ENCODE results near the gene LRRC23. TPM values are rescaled to one million over a fixed set of nuclear protein-coding genes. Genes with fewer than 3 reads are reported as not detected.

The LRRC23 gene
- total RNA-seq, 4 donors from 2014 or later, result 8.3 to 12.9 (median 11.0) TPM

DNA sequence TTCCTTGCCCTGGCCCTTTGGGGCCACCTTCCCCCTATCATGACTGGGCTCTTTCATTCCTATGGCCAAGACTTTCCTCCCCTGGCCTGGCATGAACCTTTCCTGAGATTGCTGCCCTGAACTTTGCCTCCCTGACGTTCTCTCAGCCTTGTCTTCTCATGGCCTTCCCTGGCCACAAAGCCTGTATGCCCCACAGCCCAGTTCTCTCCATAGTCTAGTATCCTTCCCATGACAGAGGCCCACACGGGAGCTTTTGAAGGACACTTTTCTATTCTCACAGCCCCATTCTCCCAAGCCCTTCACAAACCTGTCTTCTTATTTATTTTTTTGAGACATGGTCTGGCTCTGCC lies 34.5 kb downstream of the LRRC23 start:
- no peak for DNase-seq (ENCODE audit: extremely low spot score)
- H3K4me3 ChIP-seq, result no peak overlapping the region
- H3K36me3 ChIP-seq, result peaks cover 6 to 65% (median 60%) of the 10 kb centered on the region in 4 donors
- peaks cover 53 to 83% (median 81%) of the 10 kb centered on the region in 4 donors for H3K4me1 ChIP-seq
- 63% methylated on average over 2 of the region's 2 CpGs for WGBS
- no peaks in the 10 kb centered on the region for H3K27me3 ChIP-seq
- intact Hi-C loops (cut with DNase I), result no loop called here
- H3K9me3 ChIP-seq, result no peaks in the 10 kb centered on the region
- peak in 1 of 2 donors; percentile 67 for TF ChIP-seq POLR2AphosphoS5 (IDR thresholded peaks at IDR 0.05)
- no peak for TF ChIP-seq POLR2A (IDR thresholded peaks at IDR 0.05; ENCODE audit: low read depth)
- TF ChIP-seq, protein P1, sequence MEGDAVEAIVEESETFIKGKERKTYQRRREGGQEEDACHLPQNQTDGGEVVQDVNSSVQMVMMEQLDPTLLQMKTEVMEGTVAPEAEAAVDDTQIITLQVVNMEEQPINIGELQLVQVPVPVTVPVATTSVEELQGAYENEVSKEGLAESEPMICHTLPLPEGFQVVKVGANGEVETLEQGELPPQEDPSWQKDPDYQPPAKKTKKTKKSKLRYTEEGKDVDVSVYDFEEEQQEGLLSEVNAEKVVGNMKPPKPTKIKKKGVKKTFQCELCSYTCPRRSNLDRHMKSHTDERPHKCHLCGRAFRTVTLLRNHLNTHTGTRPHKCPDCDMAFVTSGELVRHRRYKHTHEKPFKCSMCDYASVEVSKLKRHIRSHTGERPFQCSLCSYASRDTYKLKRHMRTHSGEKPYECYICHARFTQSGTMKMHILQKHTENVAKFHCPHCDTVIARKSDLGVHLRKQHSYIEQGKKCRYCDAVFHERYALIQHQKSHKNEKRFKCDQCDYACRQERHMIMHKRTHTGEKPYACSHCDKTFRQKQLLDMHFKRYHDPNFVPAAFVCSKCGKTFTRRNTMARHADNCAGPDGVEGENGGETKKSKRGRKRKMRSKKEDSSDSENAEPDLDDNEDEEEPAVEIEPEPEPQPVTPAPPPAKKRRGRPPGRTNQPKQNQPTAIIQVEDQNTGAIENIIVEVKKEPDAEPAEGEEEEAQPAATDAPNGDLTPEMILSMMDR (IDR thresholded peaks at IDR 0.05), result no peak
- no peak for TF ChIP-seq EP300 (IDR thresholded peaks at IDR 0.05)
- H3K27ac ChIP-seq (replicated peaks in 1 of 4), result peak overlapping the region; percentile 21 to 95 (median 92)

DNA sequence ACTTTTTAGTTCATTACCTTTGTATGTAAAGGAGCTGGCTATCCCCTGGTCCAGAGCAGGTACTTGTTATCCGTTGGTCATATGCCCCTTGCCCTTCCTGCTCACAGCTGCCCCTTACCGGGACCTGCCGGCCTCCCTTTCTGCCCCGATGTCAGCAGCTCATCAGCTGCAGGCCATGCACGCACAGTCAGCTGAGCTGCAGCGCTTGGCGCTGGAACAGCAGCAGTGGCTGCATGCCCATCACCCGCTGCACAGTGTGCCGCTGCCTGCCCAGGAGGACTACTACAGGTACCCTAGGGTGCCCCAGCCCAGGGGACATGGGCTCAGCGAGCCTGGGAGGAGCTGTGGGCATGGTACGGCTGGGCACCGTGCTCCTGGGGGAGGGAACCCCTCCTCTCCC lies 36.6 kb downstream of the LRRC23 start:
- WGBS, result 33% methylated on average over 1 of the region's 12 CpGs
- DNase-seq (ENCODE audit: extremely low spot score), result no peak
- Histone ChIP-seq H3K4me3 (no peak overlapping the region), H3K27me3 (no peaks in the 10 kb centered on the region), H3K27ac (replicated peaks in 1 of 4) (peak overlapping the region; percentile 13 to 96 (median 60)), H3K9me3 (no peaks in the 10 kb centered on the region), H3K4me1 (peaks cover 49 to 80% (median 79%) of the 10 kb centered on the region in 4 donors), H3K36me3 (peaks cover 0 to 53% (median 49%) of the 10 kb centered on the region in 4 donors)
- intact Hi-C loops (cut with DNase I), result no loop called here
- TF ChIP-seq POLR2AphosphoS5 (IDR thresholded peaks at IDR 0.05) (peak in 1 of 2 donors; percentile 58), POLR2A (IDR thresholded peaks at IDR 0.05; ENCODE audit: low read depth) (no peak), EP300 (IDR thresholded peaks at IDR 0.05) (no peak)
- TF ChIP-seq, protein P1 (IDR thresholded peaks at IDR 0.05), result no peak

DNA sequence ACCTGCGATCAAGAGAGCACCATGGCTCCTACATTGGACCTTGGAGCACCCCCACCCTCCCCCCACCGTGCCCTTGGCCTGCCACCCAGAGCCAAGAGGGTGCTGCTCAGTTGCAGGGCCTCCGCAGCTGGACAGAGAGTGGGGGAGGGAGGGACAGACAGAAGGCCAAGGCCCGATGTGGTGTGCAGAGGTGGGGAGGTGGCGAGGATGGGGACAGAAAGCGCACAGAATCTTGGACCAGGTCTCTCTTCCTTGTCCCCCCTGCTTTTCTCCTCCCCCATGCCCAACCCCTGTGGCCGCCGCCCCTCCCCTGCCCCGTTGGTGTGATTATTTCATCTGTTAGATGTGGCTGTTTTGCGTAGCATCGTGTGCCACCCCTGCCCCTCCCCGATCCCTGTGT lies 37.2 kb downstream of the LRRC23 start:
- Histone ChIP-seq H3K4me3 (no peak overlapping the region), H3K4me1 (peaks cover 54 to 82% (median 79%) of the 10 kb centered on the region in 4 donors), H3K9me3 (no peaks in the 10 kb centered on the region), H3K27ac (replicated peaks in 1 of 4) (peak overlapping the region; percentile 13 to 96 (median 60)), H3K27me3 (no peaks in the 10 kb centered on the region), H3K36me3 (peaks cover 0 to 53% (median 46%) of the 10 kb centered on the region in 4 donors)
- DNase-seq (ENCODE audit: extremely low spot score), result no peak
- intact Hi-C loops (cut with DNase I), result no loop called here
- 67% methylated on average over 10 of the region's 12 CpGs for WGBS
- TF ChIP-seq EP300 (IDR thresholded peaks at IDR 0.05) (no peak), POLR2A (IDR thresholded peaks at IDR 0.05; ENCODE audit: low read depth) (no peak), POLR2AphosphoS5 (IDR thresholded peaks at IDR 0.05) (peak in 1 of 2 donors; percentile 28)
- TF ChIP-seq, protein P1 (IDR thresholded peaks at IDR 0.05), result no peak

DNA sequence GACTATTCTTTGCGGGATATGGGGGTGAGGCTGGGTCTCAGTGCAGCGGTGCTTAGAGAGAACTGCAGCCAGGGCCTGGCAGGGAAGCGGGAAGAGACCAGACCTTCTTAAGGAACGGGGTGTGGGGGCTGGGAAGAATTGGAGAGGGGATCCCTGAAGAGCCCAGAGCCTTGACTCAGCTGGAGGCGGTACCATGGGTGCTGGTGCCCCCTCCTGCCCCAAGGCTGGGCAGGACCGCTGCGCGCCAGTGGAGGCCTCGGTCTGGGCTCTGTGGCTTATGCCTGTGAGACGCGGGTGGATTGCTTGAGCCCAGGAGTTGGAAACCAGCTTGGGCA lies 37.7 kb downstream of the LRRC23 start:
- H3K4me3 ChIP-seq, result no peak overlapping the region
- DNase-seq (ENCODE audit: extremely low spot score), result no peak
- 85% methylated on average over 11 of the region's 11 CpGs for WGBS
- TF ChIP-seq, protein P1 (IDR thresholded peaks at IDR 0.05), result no peak
- TF ChIP-seq POLR2A (IDR thresholded peaks at IDR 0.05; ENCODE audit: low read depth) (no peak), POLR2AphosphoS5 (IDR thresholded peaks at IDR 0.05) (no peak), EP300 (IDR thresholded peaks at IDR 0.05) (no peak)
- H3K36me3 ChIP-seq, result peaks cover 0 to 50% (median 47%) of the 10 kb centered on the region in 4 donors
- H3K27me3 ChIP-seq, result no peaks in the 10 kb centered on the region
- H3K9me3 ChIP-seq, result no peaks in the 10 kb centered on the region
- peaks cover 52 to 80% (median 77%) of the 10 kb centered on the region in 4 donors for H3K4me1 ChIP-seq
- H3K27ac ChIP-seq (replicated peaks in 1 of 4), result peak overlapping the region; percentile 91 to 97 (median 96)
- intact Hi-C loops (cut with DNase I), result no loop called here

DNA sequence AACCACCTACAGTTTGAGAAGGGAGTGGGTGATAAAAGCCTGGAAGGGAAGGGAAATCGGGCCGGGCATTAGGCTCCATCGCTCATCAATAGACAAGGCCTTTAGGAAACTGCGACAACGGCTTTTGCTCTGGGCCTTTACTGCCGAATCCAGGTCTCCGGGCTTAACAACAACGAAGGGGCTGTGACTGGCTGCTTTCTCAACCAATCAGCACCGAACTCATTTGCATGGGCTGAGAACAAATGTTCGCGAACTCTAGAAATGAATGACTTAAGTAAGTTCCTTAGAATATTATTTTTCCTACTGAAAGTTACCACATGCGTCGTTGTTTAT lies 38.7 kb downstream of the LRRC23 start:
- H3K4me1 ChIP-seq, result peaks cover 47 to 69% (median 68%) of the 10 kb centered on the region in 4 donors

More for the DNA sequence above, 38.7 kb downstream of the LRRC23 start:
- intact Hi-C loops (cut with DNase I), result no loop called here
- TF ChIP-seq POLR2A (IDR thresholded peaks at IDR 0.05; ENCODE audit: low read depth) (no peak), POLR2AphosphoS5 (IDR thresholded peaks at IDR 0.05) (peak in 1 of 2 donors; percentile 67)
- no peak for DNase-seq (ENCODE audit: extremely low spot score)
- WGBS, result under 1% methylated on average over 13 of the region's 13 CpGs
- Histone ChIP-seq H3K27me3 (no peaks in the 10 kb centered on the region), H3K36me3 (peaks cover 0 to 53% (median 47%) of the 10 kb centered on the region in 4 donors), H3K4me3 (peak overlapping the region; percentile 69 to 77 (median 73)), H3K27ac (replicated peaks in 1 of 4) (peak overlapping the region; percentile 91 to 97 (median 96)), H3K9me3 (no peaks in the 10 kb centered on the region)
